Skin of body (tissue), 2 donors: ENCODE results near the gene ATAD3A. TPM values are rescaled to one million over a fixed set of nuclear protein-coding genes. Genes with fewer than 3 reads are reported as not detected.
A peak's percentile ranks its signal among the peaks of the same experiment; 100 is the strongest.
"Not testable (repeated sequence)": the region's sequence is repeated elsewhere in the genome, so short reads cannot be mapped to it uniquely, and the experiment has no call there.

ENCODE experiments used
- DNase-seq: peaks from one replicate; lab custom pipeline; 2025; lab: John Stamatoyannopoulos, UW
- total RNA-seq: library from RNA; depleted of rRNA; stranded (reverse); fragments of >200 nt; gene quantifications from one replicate; pipeline ENCODE4 v1.2.3, GENCODE V29; 2014

Gene ATAD3A
- total RNA-seq, 1 donor from 2014 or later: 11.9 TPM

DNA sequence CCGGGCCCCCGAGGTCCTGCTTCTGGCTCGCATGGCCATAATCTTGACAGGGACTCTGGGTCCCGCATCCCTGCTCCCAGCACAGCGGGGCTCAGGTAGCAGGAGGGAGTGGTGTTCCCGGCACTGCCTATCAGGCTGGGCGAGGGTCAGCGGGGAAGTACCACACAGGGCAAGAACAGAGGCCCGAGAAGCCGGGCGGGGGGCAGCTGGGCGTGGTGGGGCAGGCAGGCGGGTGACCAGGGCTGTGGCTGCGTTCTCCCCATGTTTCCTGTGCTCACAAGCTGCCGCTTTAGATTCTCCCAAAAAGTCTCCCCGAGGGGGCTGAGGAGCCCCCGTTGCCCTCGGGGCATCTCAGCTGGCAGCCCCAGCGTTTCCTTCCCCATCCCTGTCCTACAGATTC is 22.1 kb upstream of the ATAD3A start:
- DNase-seq: no peak

DNA sequence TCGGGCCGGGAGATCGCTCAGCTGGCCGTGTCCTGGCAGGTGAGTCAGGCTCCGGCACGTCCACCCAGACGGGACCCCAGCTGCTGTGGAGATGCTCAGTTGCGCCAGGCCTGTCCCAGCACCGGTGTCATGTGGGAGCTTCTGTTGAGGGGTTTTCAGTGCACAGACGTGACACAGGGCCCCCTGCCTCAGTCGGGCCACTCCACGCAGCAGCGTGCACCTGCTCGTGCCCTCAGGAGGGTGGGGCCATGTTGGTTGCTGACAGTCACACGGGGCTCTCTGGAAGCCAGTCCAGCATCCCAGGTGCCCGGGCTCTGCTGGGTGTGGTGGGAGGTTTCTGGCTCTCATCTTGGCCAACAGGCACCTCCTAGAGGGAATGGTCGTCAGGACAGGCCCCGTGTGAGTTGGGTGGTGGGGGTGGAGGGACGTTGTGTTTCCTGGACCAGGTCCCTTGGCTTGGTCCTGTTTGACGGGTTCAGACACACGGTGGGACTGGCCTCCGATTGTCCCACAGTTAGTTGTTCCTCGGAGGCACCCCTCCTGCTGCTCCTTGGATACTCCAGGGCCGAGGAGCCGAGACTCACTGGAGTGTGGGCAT is 21.2 kb upstream of the ATAD3A start:
- no peak for DNase-seq

DNA sequence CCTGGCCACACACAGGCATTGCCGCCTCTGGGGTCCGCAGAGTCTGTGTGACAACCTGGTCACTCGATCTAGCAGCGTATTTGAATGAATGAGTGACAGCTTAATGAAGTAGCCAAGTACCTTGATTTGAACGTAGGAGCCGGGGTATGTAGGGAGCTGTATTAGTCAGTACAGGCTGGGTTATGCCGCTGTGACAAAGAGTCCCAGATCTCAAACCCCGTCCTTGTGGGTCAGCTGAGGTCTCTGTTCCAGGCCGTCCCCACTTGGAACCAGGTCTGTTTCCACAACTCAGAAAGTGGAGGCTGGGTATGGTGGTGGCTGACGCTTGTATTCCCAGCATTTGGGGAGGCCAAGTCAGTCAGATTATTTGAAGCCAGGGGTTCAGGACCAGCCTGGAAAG is 20.4 kb upstream of the ATAD3A start:
- no peak for DNase-seq

DNA sequence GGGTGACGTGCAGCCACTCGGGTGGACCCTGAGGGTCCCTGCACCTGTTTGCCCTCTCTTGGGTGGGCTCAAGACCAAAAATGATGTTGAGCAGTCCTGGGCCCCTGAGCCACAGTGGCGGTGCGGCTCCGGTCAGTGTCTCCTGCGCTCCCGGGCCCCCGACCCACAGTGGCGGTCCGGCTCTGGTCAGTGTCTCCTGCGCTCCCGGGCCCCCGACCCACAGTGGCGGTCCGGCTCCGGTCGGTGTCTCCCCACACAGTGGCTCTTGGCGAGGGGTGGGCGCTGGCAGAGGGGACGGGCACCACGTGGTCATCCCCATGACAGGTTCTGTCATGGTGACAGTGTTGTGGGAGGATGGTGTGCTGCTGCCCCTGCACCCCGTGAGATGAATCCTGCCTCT is 17.7 kb upstream of the ATAD3A start:
- DNase-seq: not testable (repeated sequence)

DNA sequence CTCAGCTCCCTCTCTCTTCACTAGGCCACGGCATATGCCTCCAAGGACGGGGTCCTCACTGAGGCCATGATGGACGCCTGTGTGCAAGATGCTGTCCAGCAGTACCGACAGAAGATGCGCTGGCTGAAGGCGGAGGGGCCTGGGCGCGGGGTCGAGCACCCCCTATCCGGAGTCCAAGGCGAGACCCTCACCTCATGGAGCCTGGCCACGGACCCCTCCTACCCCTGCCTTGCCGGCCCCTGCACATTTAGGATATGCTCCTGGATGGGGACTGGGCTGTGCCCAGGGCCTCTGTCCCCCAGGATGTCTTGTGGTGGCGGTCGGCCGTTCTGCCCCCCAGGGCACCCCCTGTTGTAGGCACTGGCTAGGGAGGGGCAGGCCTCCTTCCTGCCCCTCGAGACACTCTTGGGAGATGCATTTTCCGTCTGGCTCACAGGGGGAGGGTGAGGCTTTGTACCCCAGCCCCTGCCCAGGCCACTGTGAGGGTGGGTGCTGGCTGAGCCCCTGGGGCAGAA is 16.4 kb upstream of the ATAD3A start:
- DNase-seq: not testable (repeated sequence)

DNA sequence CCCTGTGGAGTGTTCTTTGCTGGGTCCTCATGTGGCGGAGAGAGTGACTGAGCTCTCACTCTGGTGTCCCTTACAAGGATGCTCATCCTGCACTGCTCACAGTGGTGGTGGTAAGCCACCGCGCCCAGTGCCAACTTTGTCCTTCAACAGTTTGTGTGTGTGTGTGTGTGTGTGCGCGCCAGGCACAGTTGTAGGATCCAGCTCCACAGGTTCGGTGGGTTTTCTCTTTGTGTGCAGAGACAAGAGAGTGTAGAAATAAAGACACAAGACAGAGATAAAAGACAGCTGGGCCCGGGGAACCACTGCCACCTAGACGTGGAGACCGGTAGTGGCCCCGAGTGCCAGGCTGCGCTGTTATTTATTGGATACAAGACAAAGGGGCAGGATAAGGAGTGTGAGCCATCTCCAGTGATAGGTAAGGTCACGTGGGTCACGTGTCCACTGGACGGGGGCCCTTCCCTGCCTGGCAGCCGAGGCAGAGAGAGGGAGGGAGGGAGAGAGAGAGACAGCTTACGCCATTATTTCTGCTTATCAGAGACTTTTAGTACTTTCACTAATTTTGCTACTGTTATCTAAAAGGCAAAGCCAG is 7.1 kb upstream of the ATAD3A start:
- DNase-seq: peak; percentile 0

DNA sequence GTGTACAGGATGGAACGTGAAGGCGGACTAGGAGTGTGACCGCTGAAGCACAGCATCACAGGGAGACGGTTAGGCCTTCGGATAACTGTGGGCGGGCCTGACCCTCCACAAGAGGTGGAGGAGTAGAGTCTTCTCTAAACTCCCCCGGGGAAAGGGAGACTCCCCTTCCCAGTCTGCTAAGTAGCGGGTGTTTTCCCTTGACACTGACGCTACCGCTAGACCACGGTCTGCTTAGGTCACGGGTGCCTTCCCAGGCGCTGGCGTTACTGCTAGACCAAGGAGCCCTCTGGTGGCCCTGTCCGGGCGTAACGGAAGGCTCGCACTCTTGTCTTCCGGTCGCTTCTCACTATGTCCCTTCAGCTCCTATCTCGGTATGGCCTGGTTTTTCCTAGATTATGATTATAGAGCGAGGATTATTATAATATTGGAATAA is 6.6 kb upstream of the ATAD3A start:
- not testable (repeated sequence) for DNase-seq

DNA sequence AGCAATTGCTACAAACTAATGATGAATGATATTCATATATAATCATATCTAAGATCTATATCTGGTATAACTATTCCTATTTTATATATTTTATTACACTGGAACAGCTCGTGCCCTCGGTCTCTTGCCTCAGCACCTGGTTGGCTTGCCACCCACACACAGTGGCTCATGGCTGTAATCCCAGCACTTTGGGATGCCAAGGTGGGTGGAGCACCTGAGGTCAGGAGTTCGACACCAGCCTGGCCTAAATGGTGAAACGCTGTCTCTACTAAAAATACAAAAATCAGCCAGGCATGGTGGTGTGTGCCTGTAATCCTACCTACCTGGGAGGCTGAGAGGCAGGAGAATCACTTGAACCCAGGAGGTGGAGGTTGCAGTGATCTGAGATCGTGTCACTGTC is 6.2 kb upstream of the ATAD3A start:
- DNase-seq: not testable (repeated sequence)

DNA sequence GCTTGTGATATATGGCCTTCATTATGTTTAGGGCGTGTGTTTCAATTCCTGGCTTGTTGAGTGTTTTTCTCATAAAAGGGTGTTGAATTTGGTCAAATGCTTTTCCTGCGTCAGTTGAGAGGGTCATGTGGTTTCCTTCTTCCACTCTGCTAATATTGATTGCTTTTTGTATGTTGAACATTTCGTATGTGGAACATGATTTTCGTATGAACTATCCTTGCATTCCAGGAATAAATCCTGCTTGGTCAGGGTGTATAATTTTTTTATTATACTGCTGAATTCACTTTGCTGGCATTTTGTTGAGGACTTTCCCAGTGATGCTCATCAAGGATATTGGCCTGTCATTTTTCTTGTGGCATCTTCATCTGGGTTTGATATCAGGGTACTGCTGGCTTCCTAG is 4.7 kb upstream of the ATAD3A start:
- DNase-seq: no peak

DNA sequence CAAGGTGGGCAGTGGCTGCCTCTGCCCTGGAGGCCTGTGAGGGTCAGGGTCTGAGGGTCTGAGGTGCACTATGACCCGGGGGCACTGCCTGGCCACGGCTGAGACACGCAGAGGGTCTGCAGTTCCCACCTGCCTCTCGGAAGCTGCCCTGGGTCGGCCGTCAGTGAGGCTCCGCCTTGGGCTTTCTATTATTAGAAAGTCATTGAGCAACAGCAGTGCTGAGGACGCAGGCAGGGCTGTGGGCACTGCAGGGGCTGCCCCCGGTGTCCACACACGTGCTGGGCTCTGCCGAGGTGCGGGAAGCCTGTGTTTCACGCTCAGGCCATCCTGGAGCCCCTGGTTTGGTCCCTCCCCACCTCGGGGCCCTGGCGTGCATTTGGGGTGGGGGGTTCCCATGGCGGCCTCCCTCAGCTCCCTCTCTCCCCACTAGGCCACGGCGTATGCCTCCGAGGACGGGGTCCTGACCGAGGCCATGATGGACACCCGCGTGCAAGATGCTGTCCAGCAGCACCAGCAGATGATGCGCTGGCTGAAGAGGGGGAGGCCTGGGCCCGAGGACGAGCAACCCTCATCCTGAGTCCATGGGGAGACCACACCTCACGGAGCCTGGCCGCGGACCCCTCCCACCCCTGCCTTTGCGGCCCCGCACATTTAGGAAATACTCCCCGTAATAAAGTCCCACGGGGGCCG is 3.0 kb upstream of the ATAD3A start:
- not testable (repeated sequence) for DNase-seq

DNA sequence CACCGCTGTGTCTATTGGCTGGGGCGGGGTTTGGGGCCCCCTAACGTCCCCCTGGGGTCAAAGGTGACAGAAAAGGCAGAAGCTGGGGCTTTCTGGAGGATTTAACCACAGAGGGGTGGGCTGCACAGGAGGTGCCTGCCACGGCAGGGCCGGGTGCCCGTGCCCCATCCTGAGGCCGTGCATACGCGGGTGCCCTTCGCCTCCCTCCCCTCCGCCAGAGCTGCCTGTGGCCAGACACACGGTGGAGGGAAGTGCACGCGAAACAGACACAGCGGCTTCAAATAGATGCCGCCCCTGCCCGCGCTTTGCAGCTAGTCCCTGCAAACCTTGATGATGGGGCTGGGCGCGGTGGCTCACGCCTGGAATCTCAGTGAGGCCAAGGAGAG is 2.5 kb upstream of the ATAD3A start:
- not testable (repeated sequence) for DNase-seq

DNA sequence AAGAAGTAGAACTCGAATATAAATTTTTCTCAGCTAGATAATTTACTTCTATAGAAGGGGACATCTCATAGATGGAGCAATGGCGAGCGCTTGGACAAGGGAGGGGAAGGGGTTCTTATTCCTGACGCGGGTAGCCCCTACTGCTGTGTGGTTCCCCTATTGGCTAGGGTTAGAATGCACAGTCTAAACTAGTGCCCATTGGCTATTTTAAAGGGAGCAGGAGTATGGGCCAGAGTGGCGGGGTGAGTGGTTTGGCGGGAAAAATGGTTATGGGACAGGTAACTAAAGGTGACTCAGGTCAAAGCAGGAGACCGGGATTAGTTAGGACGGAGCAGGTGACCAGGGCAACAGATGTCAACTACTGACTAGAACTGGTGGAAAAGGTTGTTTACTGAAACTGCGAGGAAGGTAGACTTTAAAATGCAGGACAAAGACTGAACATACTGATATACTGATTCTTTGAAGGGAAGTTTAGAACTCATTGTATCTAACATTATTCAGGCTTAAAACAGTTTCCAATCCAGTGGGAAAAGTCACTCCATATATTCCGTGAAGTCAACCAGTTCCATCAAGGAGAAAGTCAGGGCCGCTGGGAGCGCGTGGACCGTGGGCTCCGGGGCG is 940 bp upstream of the ATAD3A start:
- no peak for DNase-seq

DNA sequence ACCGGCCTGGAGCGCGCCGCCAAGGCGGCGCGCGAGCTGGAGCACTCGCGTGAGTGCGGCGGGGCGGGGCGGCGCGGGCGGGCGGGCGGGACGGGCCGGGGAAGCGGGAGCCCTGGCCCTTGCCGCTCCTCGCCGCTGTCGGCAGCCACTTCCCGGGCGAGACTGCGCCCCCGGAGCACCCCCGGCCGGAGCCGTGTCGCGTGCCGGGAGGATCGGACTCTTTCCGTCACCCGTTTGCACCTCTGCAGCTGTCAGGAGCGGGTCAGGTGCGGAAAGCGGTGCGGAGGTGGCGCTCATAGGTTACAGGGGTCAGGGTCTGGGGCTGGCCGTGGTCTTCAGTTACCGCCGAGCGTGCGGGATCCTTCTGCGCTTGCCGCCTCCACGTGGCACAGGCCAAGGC is 463 bp downstream of the ATAD3A start:
- DNase-seq: not testable (repeated sequence)

DNA sequence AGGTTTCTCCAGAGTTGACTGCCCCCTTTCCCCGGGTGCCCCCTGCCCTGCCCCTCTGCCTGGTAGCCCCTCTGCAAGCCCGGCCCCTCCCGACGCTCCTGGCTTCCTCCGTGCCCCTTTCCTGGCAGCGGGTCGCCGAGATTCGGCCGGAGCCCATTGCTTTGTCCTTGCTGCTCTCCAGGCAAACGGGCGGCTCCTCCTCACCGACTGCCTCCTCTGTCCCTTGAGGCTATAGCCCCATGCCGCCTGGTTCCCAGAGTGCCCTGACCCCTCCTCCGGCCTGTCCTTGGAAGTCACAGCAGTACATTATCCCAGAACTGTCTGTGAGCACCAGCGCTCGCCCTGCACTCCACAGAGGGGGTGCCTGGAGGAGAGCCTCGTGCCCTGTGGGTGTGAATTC is 1.7 kb downstream of the ATAD3A start:
- not testable (repeated sequence) for DNase-seq

DNA sequence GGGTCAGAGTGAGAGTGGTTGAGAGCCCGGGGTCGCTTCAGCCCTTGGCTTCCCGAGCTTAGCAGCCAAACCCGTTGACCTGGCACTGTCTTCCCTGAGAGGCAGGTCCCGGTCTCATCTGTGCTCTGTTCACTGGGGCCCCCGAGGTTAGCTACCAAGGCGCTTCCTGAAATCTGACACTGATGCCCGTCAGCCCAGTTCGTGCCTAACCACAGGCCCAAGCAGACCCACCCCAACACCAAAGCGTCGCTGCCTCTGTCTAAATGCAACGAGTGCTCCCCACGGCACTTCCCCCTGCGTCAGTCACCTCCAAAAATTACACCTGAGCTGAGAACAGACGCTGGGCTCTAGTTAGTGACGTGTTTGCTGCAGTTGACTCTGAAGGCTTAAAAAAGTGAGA is 2.4 kb downstream of the ATAD3A start:
- not testable (repeated sequence) for DNase-seq

DNA sequence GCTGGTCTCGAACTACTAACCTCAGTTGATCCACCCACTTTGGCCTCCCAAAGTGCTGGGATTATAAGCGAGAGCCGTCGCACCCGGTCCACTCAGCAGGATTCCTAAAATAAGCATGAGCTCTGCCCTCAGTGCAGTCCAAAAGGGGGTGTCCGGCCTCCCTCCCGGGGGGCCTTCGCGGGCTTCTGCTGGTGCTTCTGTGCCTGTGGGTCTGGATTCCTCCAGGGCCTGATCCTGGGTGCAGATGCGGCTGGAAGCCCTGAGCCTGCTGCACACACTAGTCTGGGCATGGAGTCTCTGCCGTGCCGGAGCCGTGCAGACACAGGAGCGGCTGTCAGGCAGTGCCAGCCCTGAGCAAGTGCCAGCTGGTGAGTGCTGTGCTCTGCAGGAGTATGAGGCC is 5.0 kb downstream of the ATAD3A start:
- not testable (repeated sequence) for DNase-seq

DNA sequence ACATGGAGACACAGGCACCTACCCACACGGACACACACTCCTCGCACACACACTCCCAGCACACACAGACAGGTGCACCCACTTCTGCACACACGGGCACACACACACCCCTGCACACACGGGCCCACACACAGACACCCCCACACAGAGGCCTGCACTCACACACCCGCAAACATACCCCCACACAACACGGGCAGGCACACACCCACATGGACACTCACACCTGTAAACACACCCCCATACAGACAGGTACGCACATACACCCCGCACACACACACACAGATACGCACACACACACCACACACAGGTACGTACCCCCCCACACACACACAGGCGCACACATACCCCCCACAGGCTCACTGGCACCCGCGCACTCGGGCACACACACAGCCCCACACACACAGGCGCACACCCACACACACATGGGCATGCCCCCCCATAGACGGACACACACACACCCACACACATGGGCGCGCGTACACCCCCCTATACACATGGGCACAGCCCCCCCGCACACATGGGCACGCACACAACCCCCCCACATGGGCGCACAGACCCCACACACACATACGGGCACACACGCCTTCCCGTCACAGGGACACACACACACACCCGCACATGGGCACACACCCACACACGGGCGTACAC is 6.1 kb downstream of the ATAD3A start:
- DNase-seq: no peak

DNA sequence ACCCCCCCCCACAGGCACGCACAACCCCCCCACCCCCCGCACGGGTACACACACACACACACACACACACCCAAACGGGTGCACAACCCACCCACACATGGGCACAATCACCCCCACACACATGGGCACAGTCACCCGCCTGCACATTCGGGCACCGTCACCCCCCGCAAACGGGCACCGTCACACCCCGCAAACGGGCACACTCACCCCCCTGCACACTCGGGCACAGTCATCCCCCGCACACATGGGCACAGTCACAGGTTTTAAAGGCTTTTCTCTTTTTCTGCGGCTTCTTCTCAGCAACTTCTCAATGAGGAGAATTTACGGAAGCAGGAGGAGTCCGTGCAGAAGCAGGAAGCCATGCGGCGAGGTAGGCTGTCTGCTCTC is 6.7 kb downstream of the ATAD3A start:
- DNase-seq: not testable (repeated sequence)

DNA sequence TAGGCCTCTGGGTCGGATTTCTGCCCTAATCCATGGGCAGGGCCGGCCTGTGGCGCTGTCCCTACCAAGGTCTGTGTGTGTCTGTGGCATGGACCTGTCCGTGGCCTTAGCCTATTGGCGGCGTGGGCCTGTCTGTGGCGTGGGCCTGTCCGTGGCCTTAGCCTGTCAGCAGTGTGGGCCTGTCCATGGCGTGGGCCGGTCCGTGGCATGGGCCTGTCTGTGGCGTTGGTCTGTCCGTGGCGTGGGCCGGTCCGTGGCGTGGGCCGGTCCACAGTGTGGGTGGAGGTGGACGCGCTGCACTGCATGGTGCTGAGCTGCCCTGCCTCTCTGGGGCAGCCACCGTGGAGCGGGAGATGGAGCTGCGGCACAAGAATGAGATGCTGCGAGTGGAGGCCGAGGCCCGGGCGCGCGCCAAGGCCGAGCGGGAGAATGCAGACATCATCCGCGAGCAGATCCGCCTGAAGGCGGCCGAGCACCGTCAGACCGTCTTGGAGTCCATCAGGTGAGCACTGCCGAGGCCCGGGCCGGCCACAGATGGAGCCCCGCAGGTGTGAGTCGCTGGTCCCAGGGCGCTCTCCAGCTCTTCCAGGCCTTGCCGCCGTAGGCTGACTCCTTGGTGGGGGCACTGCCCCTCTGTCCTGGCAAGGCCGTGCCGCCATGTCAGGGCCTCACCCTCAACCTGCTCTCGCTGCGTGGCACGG is 8.0 kb downstream of the ATAD3A start:
- not testable (repeated sequence) for DNase-seq

DNA sequence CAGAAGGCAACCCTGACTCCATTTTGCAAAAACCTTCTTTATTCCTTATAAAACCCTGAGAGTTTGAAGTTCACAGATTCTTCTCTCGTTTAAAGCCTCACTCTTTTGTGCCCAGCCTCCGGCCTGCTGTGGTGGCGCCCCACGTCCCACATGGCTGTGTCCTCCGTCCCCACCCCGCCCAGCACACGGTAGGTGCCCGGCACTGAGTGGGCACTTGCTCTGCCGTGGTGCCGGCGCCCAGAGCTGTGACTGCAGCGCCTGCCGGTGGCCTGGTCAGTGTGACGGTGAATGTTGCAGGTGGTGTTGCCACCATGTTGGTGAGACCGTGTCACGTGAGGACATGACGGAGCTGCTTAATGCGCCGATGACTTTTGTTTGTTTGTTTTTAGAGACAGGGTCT is 9.4 kb downstream of the ATAD3A start:
- DNase-seq: no peak

DNA sequence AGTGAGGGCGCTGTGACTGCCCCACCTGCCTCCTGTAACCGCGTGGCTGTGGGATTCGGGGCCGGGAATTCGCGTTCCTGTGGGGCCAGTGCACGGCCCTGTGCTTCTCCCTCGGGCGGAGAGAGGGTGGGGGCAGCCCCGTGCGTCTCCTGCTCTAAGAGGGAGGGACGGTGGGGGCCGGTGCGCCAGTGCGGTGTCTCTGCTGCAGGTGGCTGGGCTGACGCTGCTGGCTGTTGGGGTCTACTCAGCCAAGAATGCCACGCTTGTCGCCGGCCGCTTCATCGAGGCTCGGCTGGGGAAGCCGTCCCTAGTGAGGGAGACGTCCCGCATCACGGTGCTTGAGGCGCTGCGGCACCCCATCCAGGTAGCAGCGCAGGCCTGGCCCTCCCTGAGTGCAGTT is 10.6 kb downstream of the ATAD3A start:
- not testable (repeated sequence) for DNase-seq
